ENCODE measurements around the gene MIGA2.

DNA sequence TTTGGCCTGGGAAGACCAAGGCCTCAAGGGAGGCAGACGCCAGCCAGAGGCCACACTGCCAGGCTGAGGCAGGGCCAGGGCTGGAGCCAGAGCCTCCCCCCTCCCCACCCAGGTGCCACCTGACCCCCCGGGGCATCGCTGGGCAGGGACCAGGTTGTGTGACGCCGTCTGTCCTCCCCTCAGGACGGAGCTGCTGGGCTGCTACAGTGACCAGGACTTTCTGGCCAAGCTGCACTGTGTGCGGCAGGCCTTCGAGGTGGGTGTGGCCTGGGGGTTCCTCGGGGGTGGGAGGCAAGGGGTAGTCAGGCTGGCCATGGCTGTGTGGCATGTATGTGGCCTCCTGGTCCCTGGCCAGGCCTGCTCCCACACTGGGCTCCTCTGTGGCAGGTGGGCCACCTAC lies 26.6 kb downstream of the MIGA2 start:
- TF ChIP-seq NRF1 (conservative IDR thresholded peaks at IDR 0.05 in 1 of 2, IDR thresholded peaks at IDR 0.05 in 1 of 2) = no peak
- TF ChIP-seq EZH2 (IDR thresholded peaks at IDR 0.05; ENCODE audit: borderline replicate concordance, low read depth, low read length) = no peak
- no peak for TF ChIP-seq POLR2A (conservative IDR thresholded peaks at IDR 0.05)
- no peak for TF ChIP-seq XRCC5 (IDR thresholded peaks at IDR 0.05; ENCODE audit: low read depth, low read length)
- TF ChIP-seq, protein P1, sequence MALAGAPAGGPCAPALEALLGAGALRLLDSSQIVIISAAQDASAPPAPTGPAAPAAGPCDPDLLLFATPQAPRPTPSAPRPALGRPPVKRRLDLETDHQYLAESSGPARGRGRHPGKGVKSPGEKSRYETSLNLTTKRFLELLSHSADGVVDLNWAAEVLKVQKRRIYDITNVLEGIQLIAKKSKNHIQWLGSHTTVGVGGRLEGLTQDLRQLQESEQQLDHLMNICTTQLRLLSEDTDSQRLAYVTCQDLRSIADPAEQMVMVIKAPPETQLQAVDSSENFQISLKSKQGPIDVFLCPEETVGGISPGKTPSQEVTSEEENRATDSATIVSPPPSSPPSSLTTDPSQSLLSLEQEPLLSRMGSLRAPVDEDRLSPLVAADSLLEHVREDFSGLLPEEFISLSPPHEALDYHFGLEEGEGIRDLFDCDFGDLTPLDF (CRISPR knock-in tag; IDR thresholded peaks at IDR 0.05) = no peak
- no peak for TF ChIP-seq ZZZ3 (IDR thresholded peaks at IDR 0.05)
- TF ChIP-seq JUN (IDR thresholded peaks at IDR 0.05; ENCODE audit: borderline replicate concordance, low read depth, low read length) = no peak
- no peak for TF ChIP-seq JUN (CRISPR knock-in tag; IDR thresholded peaks at IDR 0.05; ENCODE audit: borderline replicate concordance)
